Measurements from ENCODE around the gene GPR62.

DNA sequence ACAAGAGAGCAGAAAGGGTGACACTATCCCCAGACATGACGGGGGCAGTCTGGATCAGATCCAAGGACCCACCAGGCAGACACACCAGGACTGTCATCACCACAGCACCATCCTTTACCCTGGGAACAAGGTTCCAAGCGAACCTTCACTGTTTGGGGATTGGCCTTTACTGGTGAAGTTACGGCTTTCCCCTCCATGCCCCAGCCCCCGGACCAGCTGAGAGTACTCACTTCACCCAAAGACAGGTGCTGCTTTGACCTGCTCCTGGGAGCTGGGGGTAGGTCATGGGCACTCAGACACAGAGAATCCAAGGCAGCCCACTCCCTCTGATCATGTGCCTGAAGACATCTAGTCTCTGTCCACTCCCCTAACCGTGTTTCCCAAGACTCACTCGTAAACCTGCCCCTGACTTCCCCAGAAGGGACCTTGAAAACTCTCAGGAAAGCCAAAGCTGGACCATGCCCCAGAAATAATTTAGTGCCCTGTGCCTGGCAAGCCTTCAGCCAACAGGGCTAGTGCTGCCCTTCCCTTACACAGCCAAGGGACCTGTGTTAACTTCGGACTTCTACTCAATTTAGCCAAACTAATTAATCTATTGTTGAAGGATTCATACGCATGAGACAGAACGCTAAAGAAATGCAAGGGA, 16.3 kb upstream of the GPR62 start:
- TF ChIP-seq, protein P1, sequence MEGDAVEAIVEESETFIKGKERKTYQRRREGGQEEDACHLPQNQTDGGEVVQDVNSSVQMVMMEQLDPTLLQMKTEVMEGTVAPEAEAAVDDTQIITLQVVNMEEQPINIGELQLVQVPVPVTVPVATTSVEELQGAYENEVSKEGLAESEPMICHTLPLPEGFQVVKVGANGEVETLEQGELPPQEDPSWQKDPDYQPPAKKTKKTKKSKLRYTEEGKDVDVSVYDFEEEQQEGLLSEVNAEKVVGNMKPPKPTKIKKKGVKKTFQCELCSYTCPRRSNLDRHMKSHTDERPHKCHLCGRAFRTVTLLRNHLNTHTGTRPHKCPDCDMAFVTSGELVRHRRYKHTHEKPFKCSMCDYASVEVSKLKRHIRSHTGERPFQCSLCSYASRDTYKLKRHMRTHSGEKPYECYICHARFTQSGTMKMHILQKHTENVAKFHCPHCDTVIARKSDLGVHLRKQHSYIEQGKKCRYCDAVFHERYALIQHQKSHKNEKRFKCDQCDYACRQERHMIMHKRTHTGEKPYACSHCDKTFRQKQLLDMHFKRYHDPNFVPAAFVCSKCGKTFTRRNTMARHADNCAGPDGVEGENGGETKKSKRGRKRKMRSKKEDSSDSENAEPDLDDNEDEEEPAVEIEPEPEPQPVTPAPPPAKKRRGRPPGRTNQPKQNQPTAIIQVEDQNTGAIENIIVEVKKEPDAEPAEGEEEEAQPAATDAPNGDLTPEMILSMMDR (conservative IDR thresholded peaks at IDR 0.05; ENCODE audit: low read length): no peak
- no peak for TF ChIP-seq EZH2phosphoT487 (IDR thresholded peaks at IDR 0.05; ENCODE audit: borderline replicate concordance, low read depth, low read length)

Data from OCI-LY7 (cell line).